Measurements from ENCODE around the gene GLRA3. TPM values are rescaled to one million over a fixed set of nuclear protein-coding genes. Genes with fewer than 3 reads are reported as not detected.

The GLRA3 gene
- total RNA-seq, 1 donor, result not detected

- TF ChIP-seq CTCF (IDR thresholded peaks at IDR 0.05; ENCODE audit: extremely low read depth, low read depth, low read length), result no peak
Measured at GRCh38 chr4:174673865-174674264, 155.2 kb downstream of the GLRA3 start.

GRCh38 chr4:174672276-174672675, 156.8 kb downstream of the GLRA3 start:
- no peak for DNase-seq (ENCODE audit: insufficient read length, low spot score, missing footprints)
- no peaks in the 10 kb centered on the region for H3K79me2 ChIP-seq (ENCODE audit: insufficient read depth, low read length)
- no peaks in the 10 kb centered on the region for H3K9me3 ChIP-seq (ENCODE audit: low read depth, low read length)
- H3K36me3 ChIP-seq (ENCODE audit: insufficient read depth, low read length), result no peaks in the 10 kb centered on the region
- H3K27me3 ChIP-seq (ENCODE audit: insufficient read depth, low read length), result no peaks in the 10 kb centered on the region
- H3K4me2 ChIP-seq (ENCODE audit: insufficient read depth, low read length), result no peak overlapping the region
- H3K4me3 ChIP-seq (ENCODE audit: insufficient read depth, low read length), result no peak overlapping the region
- H2AFZ ChIP-seq (ENCODE audit: low read length), result no peak overlapping the region
- TF ChIP-seq CTCF (IDR thresholded peaks at IDR 0.05; ENCODE audit: extremely low read depth, low read depth, low read length), result no peak
- H3K4me1 ChIP-seq (ENCODE audit: insufficient read depth, low read length), result no peaks in the 10 kb centered on the region
- no peak overlapping the region for H3K27ac ChIP-seq (ENCODE audit: low read depth, low read length)
- H4K20me1 ChIP-seq (ENCODE audit: insufficient read depth, low read length), result no peaks in the 10 kb centered on the region

More at GRCh38 chr4:174673865-174674264, 155.2 kb downstream of the GLRA3 start:
- no peaks in the 10 kb centered on the region for H4K20me1 ChIP-seq (ENCODE audit: insufficient read depth, low read length)
- no peak overlapping the region for H2AFZ ChIP-seq (ENCODE audit: low read length)
- no peaks in the 10 kb centered on the region for H3K36me3 ChIP-seq (ENCODE audit: insufficient read depth, low read length)
- no peak overlapping the region for H3K27ac ChIP-seq (ENCODE audit: low read depth, low read length)
- no peaks in the 10 kb centered on the region for H3K79me2 ChIP-seq (ENCODE audit: insufficient read depth, low read length)
- no peak overlapping the region for H3K4me2 ChIP-seq (ENCODE audit: insufficient read depth, low read length)
- no peaks in the 10 kb centered on the region for H3K9me3 ChIP-seq (ENCODE audit: low read depth, low read length)
- H3K4me3 ChIP-seq (ENCODE audit: insufficient read depth, low read length), result no peak overlapping the region
- H3K27me3 ChIP-seq (ENCODE audit: insufficient read depth, low read length), result no peaks in the 10 kb centered on the region
- DNase-seq (ENCODE audit: insufficient read length, low spot score, missing footprints), result no peak
- no peaks in the 10 kb centered on the region for H3K4me1 ChIP-seq (ENCODE audit: insufficient read depth, low read length)

- no peaks in the 10 kb centered on the region for H3K9me3 ChIP-seq (ENCODE audit: low read depth, low read length)
Measured at GRCh38 chr4:174669270-174669669, 159.8 kb downstream of the GLRA3 start.

GRCh38 chr4:174665799-174666198, 163.2 kb downstream of the GLRA3 start:
- H4K20me1 ChIP-seq (ENCODE audit: insufficient read depth, low read length), result no peaks in the 10 kb centered on the region
- H3K9me3 ChIP-seq (ENCODE audit: low read depth, low read length), result no peaks in the 10 kb centered on the region
- H3K4me3 ChIP-seq (ENCODE audit: insufficient read depth, low read length), result no peak overlapping the region
- H2AFZ ChIP-seq (ENCODE audit: low read length), result no peak overlapping the region
- no peaks in the 10 kb centered on the region for H3K27me3 ChIP-seq (ENCODE audit: insufficient read depth, low read length)
- DNase-seq (ENCODE audit: insufficient read length, low spot score, missing footprints), result no peak
- no peak overlapping the region for H3K4me2 ChIP-seq (ENCODE audit: insufficient read depth, low read length)
- no peaks in the 10 kb centered on the region for H3K79me2 ChIP-seq (ENCODE audit: insufficient read depth, low read length)
- no peaks in the 10 kb centered on the region for H3K4me1 ChIP-seq (ENCODE audit: insufficient read depth, low read length)
- no peaks in the 10 kb centered on the region for H3K36me3 ChIP-seq (ENCODE audit: insufficient read depth, low read length)
- TF ChIP-seq CTCF (IDR thresholded peaks at IDR 0.05; ENCODE audit: extremely low read depth, low read depth, low read length), result no peak
- H3K27ac ChIP-seq (ENCODE audit: low read depth, low read length), result no peak overlapping the region

More at GRCh38 chr4:174669270-174669669, 159.8 kb downstream of the GLRA3 start:
- H4K20me1 ChIP-seq (ENCODE audit: insufficient read depth, low read length), result no peaks in the 10 kb centered on the region
- no peaks in the 10 kb centered on the region for H3K79me2 ChIP-seq (ENCODE audit: insufficient read depth, low read length)
- no peaks in the 10 kb centered on the region for H3K27me3 ChIP-seq (ENCODE audit: insufficient read depth, low read length)
- no peak overlapping the region for H3K27ac ChIP-seq (ENCODE audit: low read depth, low read length)
- H3K4me1 ChIP-seq (ENCODE audit: insufficient read depth, low read length), result no peaks in the 10 kb centered on the region
- H3K36me3 ChIP-seq (ENCODE audit: insufficient read depth, low read length), result no peaks in the 10 kb centered on the region
- no peak overlapping the region for H2AFZ ChIP-seq (ENCODE audit: low read length)
- no peak overlapping the region for H3K4me3 ChIP-seq (ENCODE audit: insufficient read depth, low read length)
- no peak for DNase-seq (ENCODE audit: insufficient read length, low spot score, missing footprints)
- H3K4me2 ChIP-seq (ENCODE audit: insufficient read depth, low read length), result no peak overlapping the region
- no peak for TF ChIP-seq CTCF (IDR thresholded peaks at IDR 0.05; ENCODE audit: extremely low read depth, low read depth, low read length)
